GM23248 (cell line): ENCODE measurements around the gene NTRK2.

Experiments used
- EZH2 ChIP-seq: fragments of 200-600 bp; sonication (generic); IDR thresholded peaks from 2 replicates; pipeline ENCODE4 v1.6.1; 2018; ENCODE audit warnings: antibody characterized with exemption, mild to moderate bottlenecking; ENCODE audit not compliant: insufficient read depth, poor library complexity, severe bottlenecking
- EZH2phosphoT487 ChIP-seq: fragments of 200-600 bp; sonication (generic); IDR thresholded peaks from 2 replicates; pipeline ENCODE4 v1.6.1; 2018; ENCODE audit warnings: antibody characterized with exemption, moderate library complexity, mild to moderate bottlenecking, low read depth; ENCODE audit not compliant: insufficient read depth

- TF ChIP-seq EZH2phosphoT487 (no peak), EZH2 (no peak)
Observed at GRCh38 chr9:84839541-84839940, 170.0 kb downstream of the NTRK2 start.
